ENCODE results near the gene PSMC3.

PSMC3 gene

GRCh38 chr11:47442514-47442913 lies 16.3 kb upstream of the PSMC3 start:
- no peak for DNase-seq

GRCh38 chr11:47441421-47441820 lies 15.2 kb upstream of the PSMC3 start:
- DNase-seq = no peak

DNA sequence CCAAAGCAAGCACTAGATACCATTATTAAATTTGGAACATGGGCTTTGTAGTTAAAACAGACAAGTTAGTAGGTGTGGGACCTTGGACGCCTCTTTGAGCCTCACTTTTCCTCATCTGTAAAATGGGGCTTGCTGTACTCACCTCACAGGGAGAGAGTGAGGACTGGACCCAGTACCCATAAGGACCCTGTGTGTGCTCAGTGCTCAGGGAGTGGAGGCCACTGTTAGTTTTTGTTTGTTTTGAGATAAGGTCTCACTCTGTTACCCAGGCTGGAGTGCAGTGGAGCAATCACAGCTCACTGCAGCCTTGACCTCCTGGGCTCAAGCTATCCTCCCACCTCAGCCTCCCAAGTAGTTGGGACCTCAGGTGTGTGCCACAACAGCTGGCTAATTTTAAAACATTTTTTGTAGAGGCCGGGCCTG lies 13.8 kb upstream of the PSMC3 start:
- no peak for DNase-seq

- no peak for DNase-seq
These were observed 12.5 kb upstream of the PSMC3 start for GRCh38 chr11:47438721-47439120.

GRCh38 chr11:47437746-47438418 lies 11.6 kb upstream of the PSMC3 start:
- no peak for DNase-seq

GRCh38 chr11:47437218-47437745 lies 11.0 kb upstream of the PSMC3 start:
- DNase-seq = no peak

- no peak for DNase-seq
These were observed 10.5 kb upstream of the PSMC3 start for GRCh38 chr11:47436726-47437125.

DNA sequence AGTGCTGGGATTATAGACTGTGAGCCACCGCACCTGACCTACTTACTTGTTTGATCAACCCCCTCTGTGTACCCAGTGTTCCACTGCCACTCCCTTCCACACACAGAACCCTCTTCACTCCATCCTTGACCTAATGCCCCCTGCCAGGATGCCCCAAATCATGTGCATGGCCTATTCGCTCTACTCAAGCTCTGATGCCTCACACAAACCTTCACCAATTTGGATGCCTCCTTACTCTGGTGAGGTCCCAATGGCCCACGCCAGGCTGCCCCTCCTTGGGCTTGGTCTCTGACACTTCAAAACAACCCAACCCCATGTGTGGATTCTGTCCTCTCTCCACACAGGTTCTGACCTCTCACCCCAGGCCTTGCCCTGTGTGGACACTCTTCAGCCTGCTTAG lies 9.4 kb upstream of the PSMC3 start:
- no peak for DNase-seq

GRCh38 chr11:47434011-47434786 lies 8.0 kb upstream of the PSMC3 start:
- DNase-seq = no peak

DNA sequence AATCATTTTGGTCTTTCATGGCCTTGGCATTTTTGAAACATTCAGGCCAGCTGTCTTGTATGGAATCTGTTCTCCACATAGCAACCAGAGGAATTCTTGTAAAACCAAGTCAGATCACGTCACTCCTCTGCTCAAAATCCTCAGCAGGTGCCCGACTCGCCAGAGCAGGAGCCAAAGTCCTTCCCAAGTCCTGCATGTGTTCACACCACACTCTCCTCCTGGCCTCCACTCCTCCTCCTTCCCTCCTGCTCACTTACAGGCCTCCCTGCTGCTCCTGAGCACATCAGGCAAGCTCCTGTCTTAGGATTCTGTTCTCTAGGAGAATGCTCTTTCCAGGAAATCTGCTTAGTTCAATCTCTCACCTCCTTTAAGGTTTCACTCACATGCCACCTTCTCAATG lies 6.9 kb upstream of the PSMC3 start:
- DNase-seq = no peak

DNA sequence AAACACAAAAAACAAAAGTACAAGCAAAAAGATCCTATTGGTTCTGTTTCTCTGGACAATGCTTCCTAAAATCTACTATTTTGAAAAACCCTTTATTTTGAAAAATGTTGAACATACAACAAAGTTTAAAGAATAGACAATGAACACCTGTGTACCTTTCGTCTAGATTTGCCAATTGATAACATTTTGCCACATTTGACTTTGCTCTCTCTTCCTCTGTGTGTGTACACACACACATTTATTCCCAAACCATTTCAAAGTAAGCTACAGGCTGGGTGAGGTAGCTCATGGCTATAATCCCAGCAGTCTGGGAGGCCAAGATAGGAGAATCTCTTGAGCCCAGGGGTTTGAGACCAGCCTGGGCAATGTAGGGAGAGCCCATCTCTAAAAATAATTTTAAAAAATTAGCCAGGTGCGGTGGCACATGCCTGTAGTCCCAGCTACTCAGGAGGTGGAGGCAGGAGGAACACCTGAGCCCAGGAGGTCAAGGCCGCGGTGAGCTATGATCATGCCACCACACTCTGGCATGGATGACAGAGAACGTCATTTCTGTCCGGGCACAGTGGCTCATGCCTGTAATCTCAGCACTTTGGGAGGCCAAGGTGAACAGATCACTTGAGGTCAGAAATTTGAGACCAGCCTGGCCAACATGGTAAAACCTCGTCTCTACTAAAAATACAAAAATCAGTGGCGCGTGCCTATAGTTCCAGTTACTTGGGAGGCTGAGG lies 5.3 kb upstream of the PSMC3 start:
- no peak for DNase-seq

- no peak for DNase-seq
These were observed 4.3 kb upstream of the PSMC3 start for GRCh38 chr11:47430524-47430923.

DNA sequence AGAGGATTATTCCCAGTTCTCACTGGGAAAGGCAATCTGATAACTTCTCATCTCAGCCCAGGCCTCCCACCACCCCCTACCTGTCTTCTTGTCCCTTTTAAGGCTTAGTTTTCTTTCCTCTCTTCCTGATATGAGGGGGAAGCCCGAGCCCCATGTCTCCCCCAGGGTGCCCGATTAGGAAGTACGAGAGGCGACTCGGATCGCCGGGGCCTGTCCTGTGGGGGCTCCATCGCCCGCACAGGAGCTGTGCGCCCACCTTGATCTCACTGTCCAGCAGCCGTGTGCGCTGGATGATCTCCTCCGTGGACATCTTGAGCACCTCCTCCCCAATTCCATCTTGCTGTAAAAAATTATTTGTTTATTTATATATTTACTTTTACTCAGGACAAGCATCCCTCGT lies 628 bp downstream of the PSMC3 start:
- no peak for DNase-seq

DNA sequence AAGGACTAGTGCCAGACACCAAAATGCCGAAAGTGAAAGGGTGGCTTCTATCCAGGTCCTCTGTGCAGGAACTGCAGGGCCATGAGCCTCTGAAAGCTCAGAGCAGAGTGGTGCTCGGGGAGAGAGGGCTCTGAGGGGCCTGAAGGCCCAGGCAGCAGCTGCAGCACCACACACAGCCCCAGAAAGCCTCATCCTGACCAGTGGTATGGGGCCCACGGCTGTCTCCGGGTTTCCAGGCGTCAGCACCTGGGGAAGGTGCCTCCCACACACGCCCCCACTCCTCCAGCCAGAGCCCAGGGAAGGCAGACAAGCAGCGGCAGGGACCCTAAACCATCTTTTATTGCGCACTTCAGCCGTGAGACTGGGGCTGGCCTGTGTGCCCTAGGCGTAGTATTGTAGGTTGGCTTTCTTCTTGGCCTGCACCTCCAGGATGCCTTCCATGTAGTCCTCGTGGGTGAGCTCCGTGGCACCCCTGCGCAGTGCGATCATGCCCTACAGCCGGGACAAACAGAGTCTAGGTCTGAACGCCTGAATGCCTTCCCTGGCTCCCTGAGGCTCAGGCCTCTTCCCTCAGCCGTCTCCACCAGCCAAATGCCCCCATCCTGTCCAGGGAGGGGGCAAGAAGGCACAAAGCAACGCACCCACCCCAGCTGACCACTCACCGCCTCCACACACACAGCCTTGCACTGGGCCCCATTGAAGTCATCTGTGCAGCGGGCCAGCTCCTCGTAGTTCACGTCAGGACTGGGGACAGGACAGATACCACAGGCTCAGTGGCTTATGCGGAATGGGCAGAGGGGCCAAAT lies 7.6 kb downstream of the PSMC3 start:
- DNase-seq = no peak

DNA sequence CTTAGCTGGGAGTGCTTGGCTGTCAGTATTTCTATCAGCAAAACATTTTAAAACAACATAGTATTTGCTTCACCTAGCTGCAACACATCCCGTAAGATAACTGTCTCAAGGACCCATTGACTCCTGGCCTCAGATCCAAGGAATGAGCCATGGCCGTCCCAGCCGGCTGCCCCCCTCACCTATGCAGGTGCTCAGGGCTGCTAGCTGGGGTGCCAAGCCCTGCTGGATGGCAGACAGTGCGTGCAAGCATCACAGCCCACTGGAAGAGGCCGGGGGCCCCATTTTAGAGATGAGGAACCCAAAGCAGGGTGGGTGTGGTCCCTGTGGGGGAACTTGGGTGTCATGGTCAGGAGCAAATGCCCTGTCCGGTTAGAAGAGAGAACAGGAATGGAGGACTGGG lies 8.5 kb downstream of the PSMC3 start:
- no peak for DNase-seq

GRCh38 chr11:47415949-47416472 lies 10.2 kb downstream of the PSMC3 start:
- no peak for DNase-seq

GRCh38 chr11:47415091-47415854 lies 11.0 kb downstream of the PSMC3 start:
- DNase-seq = no peak

DNA sequence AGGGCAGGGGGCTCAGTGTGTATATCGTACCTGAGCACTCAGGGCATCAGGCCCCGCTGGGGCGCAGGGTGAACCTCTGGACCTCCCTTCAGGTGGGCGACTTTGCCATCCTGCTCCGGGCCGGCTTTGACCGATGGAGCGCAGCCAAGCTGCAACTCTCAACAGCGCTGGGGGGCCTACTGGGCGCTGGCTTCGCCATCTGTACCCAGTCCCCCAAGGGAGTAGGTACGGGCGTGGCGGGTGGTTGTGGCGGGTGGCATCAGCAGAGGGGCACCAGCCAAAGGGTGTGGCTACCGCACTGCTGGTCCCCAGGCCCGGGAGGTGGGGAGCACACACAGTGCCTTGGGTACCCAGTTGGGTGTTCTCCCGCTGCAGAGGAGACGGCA lies 11.6 kb downstream of the PSMC3 start:
- no peak for DNase-seq

GRCh38 chr11:47413908-47414684 lies 12.1 kb downstream of the PSMC3 start:
- DNase-seq = no peak

DNA sequence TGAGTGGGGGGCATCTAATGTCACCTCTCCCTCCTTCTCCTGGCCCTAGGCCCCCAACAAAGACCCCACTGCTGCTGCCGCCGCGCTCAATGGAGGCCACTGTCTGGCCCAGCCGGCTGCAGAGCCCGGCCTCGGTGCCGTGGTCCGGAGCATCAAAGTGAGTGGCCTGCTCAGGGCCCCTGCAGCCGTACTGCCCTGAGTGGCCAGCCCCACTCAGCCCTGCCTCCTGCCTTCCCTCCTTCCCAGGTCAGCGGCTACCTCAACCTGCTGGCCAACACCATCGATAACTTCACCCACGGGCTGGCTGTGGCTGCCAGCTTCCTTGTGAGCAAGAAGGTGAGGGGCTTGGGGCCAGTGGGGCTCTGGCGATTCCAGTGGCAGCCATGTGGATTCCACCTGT lies 12.9 kb downstream of the PSMC3 start:
- no peak for DNase-seq
